Neural cell (in vitro differentiated cells): ENCODE results near the gene SLC15A5. TPM values are rescaled to one million over a fixed set of nuclear protein-coding genes. Genes with fewer than 3 reads are reported as not detected.

Source experiments
- H2AFZ ChIP-seq: fragments of 200-600, 300-800 bp; sonication (generic), shearing (Covaris generic); 2 replicates; pipeline ENCODE4 v1.6.0; 2014; ENCODE audit warnings: low read depth, mild to moderate bottlenecking, antibody characterized with exemption, low read length, moderate library complexity
- H3F3A ChIP-seq: fragments of 200-600 bp; shearing (Covaris generic); 2 replicates; pipeline ENCODE4 v1.6.1; 2016; ENCODE audit warnings: mild to moderate bottlenecking, moderate library complexity, mixed read lengths, antibody characterized with exemption, low read length; ENCODE audit not compliant: insufficient read depth, poor library complexity, severe bottlenecking
- H3K27ac ChIP-seq: fragments of 200-600, 300-800 bp; sonication (generic), shearing (Covaris generic); 2 replicates; pipeline ENCODE4 v1.5.1; 2014; ENCODE audit warnings: mild to moderate bottlenecking, low read length, moderate library complexity
- H3K27me3 ChIP-seq: fragments of 300-800, 200-600 bp; sonication (generic), shearing (Covaris generic); 2 replicates; pipeline ENCODE4 v1.6.0; 2014; ENCODE audit warnings: mild to moderate bottlenecking, low read depth, low read length, moderate library complexity; ENCODE audit not compliant: insufficient read depth
- H3K36me3 ChIP-seq: fragments of 300-800, 200-600 bp; sonication (generic), shearing (Covaris generic); 2 replicates; pipeline ENCODE4 v1.5.1; 2014; ENCODE audit warnings: mild to moderate bottlenecking, antibody characterized with exemption, low read length, moderate library complexity; ENCODE audit not compliant: insufficient read depth
- H3K4me2 ChIP-seq: fragments of 300-800, 200-600 bp; sonication (generic), shearing (Covaris generic); 2 replicates; pipeline ENCODE4 v1.6.0; 2014; ENCODE audit warnings: mild to moderate bottlenecking, low read length
- H3K4me3 ChIP-seq: fragments of 300-800, 200-600 bp; sonication (generic), shearing (Covaris generic); 2 replicates; pipeline ENCODE4 v1.5.1; 2014; ENCODE audit warnings: mild to moderate bottlenecking, low read length, moderate library complexity
- H3K79me2 ChIP-seq: fragments of 200-600 bp; shearing (Covaris generic); replicated peaks from 2 replicates; pipeline ENCODE4 v1.6.0; 2014; ENCODE audit warnings: mild to moderate bottlenecking, low read length, moderate library complexity; ENCODE audit not compliant: insufficient read depth
- H3K9ac ChIP-seq: fragments of 300-800, 200-600 bp; sonication (generic), shearing (Covaris generic); 2 replicates; pipeline ENCODE4 v1.6.1; 2016; ENCODE audit warnings: mild to moderate bottlenecking, low read length, mixed read lengths
- H3K9me2 ChIP-seq: fragments of 200-600 bp; shearing (Covaris generic); 2 replicates; pipeline ENCODE4 v1.6.1; 2016; ENCODE audit warnings: mild to moderate bottlenecking, low read length, mixed read lengths; ENCODE audit not compliant: insufficient read depth
- H3K9me3 ChIP-seq: fragments of 200-600, 300-800 bp; sonication (generic), shearing (Covaris generic); 2 replicates; pipeline ENCODE4 v1.6.1; 2016; ENCODE audit warnings: mild to moderate bottlenecking, mixed run types, low read length, moderate library complexity, mixed read lengths
- H4K20me1 ChIP-seq: fragments of 200-600 bp; shearing (Covaris generic); 2 replicates; pipeline ENCODE4 v1.6.1; 2016; ENCODE audit warnings: mild to moderate bottlenecking, mixed run types; ENCODE audit not compliant: insufficient read depth
- EP300 ChIP-seq: fragments of 450-650 bp; conservative IDR thresholded peaks from 2 replicates; pipeline ENCODE4 v1.6.1; 2014; ENCODE audit warnings: antibody characterized with exemption, mild to moderate bottlenecking, moderate library complexity; ENCODE audit not compliant: poor library complexity, severe bottlenecking
- EZH2 ChIP-seq: fragments of 200-600, 300-800 bp; shearing (Covaris generic), sonication (generic); IDR thresholded peaks from 2 replicates; pipeline ENCODE4 v1.6.1; 2014; ENCODE audit warnings: antibody characterized with exemption, low read length, borderline replicate concordance, mild to moderate bottlenecking; ENCODE audit not compliant: insufficient read depth, poor library complexity, severe bottlenecking
- MXI1 ChIP-seq: fragments of 450-650 bp; conservative IDR thresholded peaks from 2 replicates; pipeline ENCODE4 v1.6.1; 2014; ENCODE audit warnings: antibody characterized with exemption, mild to moderate bottlenecking; ENCODE audit not compliant: poor library complexity, severe bottlenecking
- POLR2AphosphoS5 ChIP-seq: IDR thresholded peaks from 2 replicates; pipeline ENCODE4 v1.6.1; 2012
- RAD21 ChIP-seq: fragments of 450-650 bp; conservative IDR thresholded peaks from 2 replicates; pipeline ENCODE4 v1.6.1; 2014; ENCODE audit warnings: antibody characterized with exemption, mild to moderate bottlenecking, moderate library complexity
- SMC3 ChIP-seq: fragments of 450-650 bp; conservative IDR thresholded peaks from 2 replicates; pipeline ENCODE4 v1.6.1; 2014; ENCODE audit warnings: antibody characterized with exemption, mild to moderate bottlenecking, moderate library complexity; ENCODE audit not compliant: poor library complexity
- TAF1 ChIP-seq: IDR thresholded peaks from 2 replicates; pipeline ENCODE4 v1.6.1; 2012; ENCODE audit warnings: low read depth
- polyA plus RNA-seq: library from polyadenylated mRNA; depleted of rRNA; stranded (reverse); fragments of >200 nt; gene quantifications from 2 replicates; pipeline ENCODE4 v1.2.3, GENCODE V29; 2014
- TF ChIP-seq, protein P1 (sequence below): fragments of 450-650 bp; IDR thresholded peaks from 2 replicates; pipeline ENCODE4 v1.5.1; 2014; ENCODE audit warnings: antibody characterized with exemption, mild to moderate bottlenecking, moderate library complexity; ENCODE audit not compliant: poor library complexity, severe bottlenecking
- TF ChIP-seq, protein P2 (sequence below): IDR thresholded peaks from 2 replicates; pipeline ENCODE4 v1.6.1; 2012; ENCODE audit warnings: borderline replicate concordance

Gene SLC15A5
- polyA plus RNA-seq, 1 donor from 2014 or later = not detected

DNA sequence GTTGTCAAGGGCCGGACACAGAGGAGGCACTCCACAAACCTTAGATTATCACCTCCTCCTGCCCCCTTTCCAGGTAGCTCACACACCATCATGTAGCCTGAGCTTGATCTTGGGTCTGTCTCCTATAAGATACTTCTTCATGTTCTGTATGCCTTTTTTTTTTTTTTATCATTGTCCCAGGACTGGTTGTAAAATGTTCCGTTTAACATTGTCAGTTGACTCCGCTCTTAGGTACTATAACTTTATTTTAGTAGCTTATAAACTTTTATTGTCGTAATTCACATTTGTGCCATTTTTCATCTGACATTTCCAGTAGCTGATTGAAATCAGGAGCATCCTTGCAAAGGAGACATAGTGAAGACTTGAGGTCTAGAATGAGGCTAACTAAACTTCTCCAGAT, 79.9 kb downstream of the SLC15A5 start:
- Histone ChIP-seq H3F3A (no peaks in the 10 kb centered on the region), H3K4me2 (no peak overlapping the region), H4K20me1 (no peaks in the 10 kb centered on the region), H3K9ac (no peak overlapping the region), H2AFZ (no peak overlapping the region), H3K27ac (no peak overlapping the region), H3K79me2 (no peaks in the 10 kb centered on the region), H3K9me2 (no peaks in the 10 kb centered on the region), H3K36me3 (no peaks in the 10 kb centered on the region), H3K9me3 (no peaks in the 10 kb centered on the region), H3K27me3 (no peaks in the 10 kb centered on the region), H3K4me3 (no peak overlapping the region)
- TF ChIP-seq RAD21 (no peak), SMC3 (no peak), POLR2AphosphoS5 (no peak), MXI1 (no peak)

DNA sequence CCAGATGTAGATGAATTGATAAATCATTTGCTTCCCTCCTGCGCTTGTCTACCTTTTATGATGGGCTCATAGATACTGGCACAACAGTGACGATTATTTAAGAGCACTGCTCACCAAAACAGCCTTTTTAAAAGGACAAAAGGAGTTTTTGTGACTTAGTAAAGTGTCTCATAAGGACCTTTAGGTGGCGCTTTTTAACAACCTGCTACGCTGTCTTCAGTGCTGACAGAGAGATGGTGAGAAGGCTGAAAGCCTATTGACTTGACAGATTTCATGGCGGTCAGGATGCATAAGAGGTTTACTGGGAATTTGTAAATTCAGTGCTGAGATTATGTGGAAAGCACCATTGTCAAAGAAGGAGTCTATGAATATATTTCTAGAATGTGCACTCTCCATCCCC, 87.6 kb downstream of the SLC15A5 start:
- Histone ChIP-seq H3K79me2 (no peaks in the 10 kb centered on the region), H3K4me3 (no peak overlapping the region), H3K27me3 (no peaks in the 10 kb centered on the region), H3K4me2 (no peak overlapping the region), H3K9me3 (no peaks in the 10 kb centered on the region), H3K9me2 (no peaks in the 10 kb centered on the region), H4K20me1 (no peaks in the 10 kb centered on the region), H2AFZ (no peak overlapping the region), H3K36me3 (no peaks in the 10 kb centered on the region), H3F3A (no peaks in the 10 kb centered on the region), H3K27ac (no peak overlapping the region), H3K9ac (no peak overlapping the region)
- TF ChIP-seq EP300 (peak; percentile 56), RAD21 (peak; percentile 33), SMC3 (peak; percentile 16), EZH2 (no peak)
- TF ChIP-seq, protein P1, sequence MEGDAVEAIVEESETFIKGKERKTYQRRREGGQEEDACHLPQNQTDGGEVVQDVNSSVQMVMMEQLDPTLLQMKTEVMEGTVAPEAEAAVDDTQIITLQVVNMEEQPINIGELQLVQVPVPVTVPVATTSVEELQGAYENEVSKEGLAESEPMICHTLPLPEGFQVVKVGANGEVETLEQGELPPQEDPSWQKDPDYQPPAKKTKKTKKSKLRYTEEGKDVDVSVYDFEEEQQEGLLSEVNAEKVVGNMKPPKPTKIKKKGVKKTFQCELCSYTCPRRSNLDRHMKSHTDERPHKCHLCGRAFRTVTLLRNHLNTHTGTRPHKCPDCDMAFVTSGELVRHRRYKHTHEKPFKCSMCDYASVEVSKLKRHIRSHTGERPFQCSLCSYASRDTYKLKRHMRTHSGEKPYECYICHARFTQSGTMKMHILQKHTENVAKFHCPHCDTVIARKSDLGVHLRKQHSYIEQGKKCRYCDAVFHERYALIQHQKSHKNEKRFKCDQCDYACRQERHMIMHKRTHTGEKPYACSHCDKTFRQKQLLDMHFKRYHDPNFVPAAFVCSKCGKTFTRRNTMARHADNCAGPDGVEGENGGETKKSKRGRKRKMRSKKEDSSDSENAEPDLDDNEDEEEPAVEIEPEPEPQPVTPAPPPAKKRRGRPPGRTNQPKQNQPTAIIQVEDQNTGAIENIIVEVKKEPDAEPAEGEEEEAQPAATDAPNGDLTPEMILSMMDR = peak; percentile 26

DNA sequence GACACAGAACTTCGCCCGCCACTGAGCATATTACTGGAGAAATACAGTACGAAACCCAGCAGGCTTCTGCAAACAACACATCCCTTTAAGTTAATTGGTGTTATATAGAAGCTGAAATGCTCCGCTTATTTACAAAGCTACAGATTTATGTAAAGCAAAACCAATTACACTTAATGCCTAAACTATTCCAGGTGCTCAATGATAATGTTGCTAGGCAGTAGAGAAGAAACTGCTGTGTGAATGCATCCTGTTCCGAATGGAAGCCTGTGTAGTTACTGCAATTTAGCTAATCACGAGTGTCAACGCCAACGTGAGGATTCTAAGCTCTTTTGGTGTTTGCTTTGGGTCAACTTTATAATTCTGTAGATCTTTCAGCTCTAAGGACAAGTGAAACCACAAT, 89.8 kb downstream of the SLC15A5 start:
- Histone ChIP-seq H3K27ac (no peak overlapping the region), H3K36me3 (no peaks in the 10 kb centered on the region), H3K4me2 (no peak overlapping the region), H4K20me1 (no peaks in the 10 kb centered on the region), H3K79me2 (no peaks in the 10 kb centered on the region), H3K9me3 (no peaks in the 10 kb centered on the region), H3K9me2 (no peaks in the 10 kb centered on the region), H2AFZ (no peak overlapping the region), H3K9ac (no peak overlapping the region), H3F3A (no peaks in the 10 kb centered on the region), H3K27me3 (no peaks in the 10 kb centered on the region), H3K4me3 (no peak overlapping the region)
- TF ChIP-seq MXI1 (no peak), POLR2AphosphoS5 (peak; percentile 29)

DNA sequence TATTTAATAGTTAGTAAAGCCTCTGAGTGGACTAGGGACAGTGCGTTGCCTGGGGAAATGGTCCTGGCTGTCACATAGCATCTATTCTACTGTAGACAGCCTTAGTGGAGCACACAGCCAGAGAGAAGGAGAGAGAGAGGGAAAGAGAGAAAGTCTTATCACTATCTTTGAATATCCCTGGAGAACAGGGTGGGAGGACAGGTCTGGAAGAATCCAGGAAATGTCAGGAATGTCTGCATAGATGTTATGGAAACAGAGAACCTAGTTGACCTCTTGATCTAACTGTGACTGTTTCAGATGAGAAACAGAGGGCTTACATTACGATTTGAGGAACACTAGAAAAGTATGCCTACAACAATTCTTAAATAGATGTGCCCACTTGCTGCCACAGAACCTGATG, 92.8 kb downstream of the SLC15A5 start:
- H3K9ac ChIP-seq = no peak overlapping the region
- TF ChIP-seq, protein P1 = no peak
- TF ChIP-seq EP300 = no peak
- no peak for TF ChIP-seq RAD21
- no peak for TF ChIP-seq TAF1
- TF ChIP-seq EZH2 = no peak
- no peak for TF ChIP-seq MXI1
- TF ChIP-seq, protein P2, sequence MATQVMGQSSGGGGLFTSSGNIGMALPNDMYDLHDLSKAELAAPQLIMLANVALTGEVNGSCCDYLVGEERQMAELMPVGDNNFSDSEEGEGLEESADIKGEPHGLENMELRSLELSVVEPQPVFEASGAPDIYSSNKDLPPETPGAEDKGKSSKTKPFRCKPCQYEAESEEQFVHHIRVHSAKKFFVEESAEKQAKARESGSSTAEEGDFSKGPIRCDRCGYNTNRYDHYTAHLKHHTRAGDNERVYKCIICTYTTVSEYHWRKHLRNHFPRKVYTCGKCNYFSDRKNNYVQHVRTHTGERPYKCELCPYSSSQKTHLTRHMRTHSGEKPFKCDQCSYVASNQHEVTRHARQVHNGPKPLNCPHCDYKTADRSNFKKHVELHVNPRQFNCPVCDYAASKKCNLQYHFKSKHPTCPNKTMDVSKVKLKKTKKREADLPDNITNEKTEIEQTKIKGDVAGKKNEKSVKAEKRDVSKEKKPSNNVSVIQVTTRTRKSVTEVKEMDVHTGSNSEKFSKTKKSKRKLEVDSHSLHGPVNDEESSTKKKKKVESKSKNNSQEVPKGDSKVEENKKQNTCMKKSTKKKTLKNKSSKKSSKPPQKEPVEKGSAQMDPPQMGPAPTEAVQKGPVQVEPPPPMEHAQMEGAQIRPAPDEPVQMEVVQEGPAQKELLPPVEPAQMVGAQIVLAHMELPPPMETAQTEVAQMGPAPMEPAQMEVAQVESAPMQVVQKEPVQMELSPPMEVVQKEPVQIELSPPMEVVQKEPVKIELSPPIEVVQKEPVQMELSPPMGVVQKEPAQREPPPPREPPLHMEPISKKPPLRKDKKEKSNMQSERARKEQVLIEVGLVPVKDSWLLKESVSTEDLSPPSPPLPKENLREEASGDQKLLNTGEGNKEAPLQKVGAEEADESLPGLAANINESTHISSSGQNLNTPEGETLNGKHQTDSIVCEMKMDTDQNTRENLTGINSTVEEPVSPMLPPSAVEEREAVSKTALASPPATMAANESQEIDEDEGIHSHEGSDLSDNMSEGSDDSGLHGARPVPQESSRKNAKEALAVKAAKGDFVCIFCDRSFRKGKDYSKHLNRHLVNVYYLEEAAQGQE = no peak
- no peak for TF ChIP-seq SMC3
- no peak for TF ChIP-seq POLR2AphosphoS5
- no peaks in the 10 kb centered on the region for H3K79me2 ChIP-seq
- H3K4me3 ChIP-seq = no peak overlapping the region
- H3K27me3 ChIP-seq = no peaks in the 10 kb centered on the region
- H3K36me3 ChIP-seq = no peaks in the 10 kb centered on the region
- no peak overlapping the region for H3K4me2 ChIP-seq
- no peaks in the 10 kb centered on the region for H3K9me3 ChIP-seq
- no peaks in the 10 kb centered on the region for H4K20me1 ChIP-seq
- no peaks in the 10 kb centered on the region for H3F3A ChIP-seq
- H3K27ac ChIP-seq = no peak overlapping the region
- H3K9me2 ChIP-seq = no peaks in the 10 kb centered on the region
- no peak overlapping the region for H2AFZ ChIP-seq
